GM10266 (cell line): ENCODE measurements around the gene CTNS.

Experiments
- DNase-seq: peaks from one replicate; pipeline ENCODE4 v3.0.0; 2012; ENCODE audit errors: extremely low spot score
- CTCF ChIP-seq: IDR thresholded peaks from 2 replicates; pipeline ENCODE4 v1.5.1; 2012; ENCODE audit warnings: mild to moderate bottlenecking, low read depth; ENCODE audit not compliant: control insufficient read depth, insufficient read depth; ENCODE audit errors: missing control alignments

The CTNS gene

GRCh38 chr17:3678095-3678820 lies 41.7 kb downstream of the CTNS start:
- no peak for TF ChIP-seq CTCF
- DNase-seq = no peak

GRCh38 chr17:3678821-3679530 lies 42.4 kb downstream of the CTNS start:
- no peak for TF ChIP-seq CTCF
- DNase-seq = no peak

GRCh38 chr17:3679531-3680126 lies 43.1 kb downstream of the CTNS start:
- DNase-seq = no peak
- TF ChIP-seq CTCF = no peak

- no peak for TF ChIP-seq CTCF
- DNase-seq = no peak
Observed at GRCh38 chr17:3681057-3681456, 44.5 kb downstream of the CTNS start.

- TF ChIP-seq CTCF = no peak
- DNase-seq = no peak
Observed at GRCh38 chr17:3681565-3681964, 45.0 kb downstream of the CTNS start.

- no peak for TF ChIP-seq CTCF
- DNase-seq = no peak
Observed at GRCh38 chr17:3682033-3682432, 45.5 kb downstream of the CTNS start.

GRCh38 chr17:3683054-3683511 lies 46.5 kb downstream of the CTNS start:
- TF ChIP-seq CTCF = peak; percentile 97
- DNase-seq = peak; percentile 88
